NCI-H2029 treated with DMSO at 0.1 percent for 48 hours (cell line): ENCODE data around the gene CAPN5.
"Not testable (repeated sequence)": the region's sequence is repeated elsewhere in the genome, so short reads cannot be mapped to it uniquely, and the experiment has no call there.

Experiments
- DNase-seq: peaks from one replicate; lab custom pipeline; 2025; lab: John Stamatoyannopoulos, UW

The CAPN5 gene

DNA sequence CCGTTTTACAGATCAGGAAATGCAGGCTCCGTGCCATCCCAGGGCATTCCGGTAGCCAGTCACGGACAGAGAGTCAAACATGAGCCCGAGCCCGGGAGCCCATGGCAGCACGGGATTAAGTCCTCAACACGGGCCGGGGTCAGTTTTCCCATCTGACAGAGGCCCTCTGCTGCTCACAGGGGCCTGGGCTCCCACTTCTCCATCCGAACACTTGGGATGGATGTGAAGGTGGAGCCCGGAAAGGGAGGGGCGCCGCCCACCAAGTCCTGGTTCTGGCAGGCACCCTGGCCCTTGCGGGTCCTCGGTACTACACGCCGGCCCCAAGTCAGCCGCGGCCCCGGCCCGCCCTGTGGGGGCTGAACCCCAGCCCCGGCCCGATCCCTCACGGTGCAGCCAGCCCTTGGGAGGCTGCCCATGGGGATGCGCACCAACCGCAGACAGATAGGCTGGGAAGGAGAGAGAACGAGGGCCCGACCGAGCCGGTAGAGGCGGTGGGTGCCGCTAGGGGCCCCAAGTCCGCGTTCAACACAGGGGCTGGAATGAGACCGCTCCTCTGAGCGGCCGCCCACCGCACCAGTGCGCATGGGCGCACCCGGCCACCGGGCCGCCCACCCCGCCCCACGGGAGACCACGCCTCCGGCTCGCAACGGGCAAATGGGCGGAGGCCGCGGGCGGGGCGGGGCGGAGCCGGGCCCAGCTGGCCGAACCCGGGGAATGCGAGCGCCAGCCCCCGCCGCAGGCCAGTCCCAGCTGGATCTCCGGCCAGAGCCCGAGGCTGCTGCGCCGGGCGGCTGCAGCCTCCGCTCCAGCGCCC, at the start of gene CAPN5:
Gene CAPN5, plus strand, starts transcription at position 743 of the 814 bp plus-strand sequence. CDS start 17,916 bp downstream, outside the sequence.
- DNase-seq: no peak

- DNase-seq: not testable (repeated sequence)
Observed at GRCh38 chr11:77018396-77018924, 48.3 kb upstream of the CAPN5 start.

GRCh38 chr11:77019976-77020595, 46.7 kb upstream of the CAPN5 start:
- no peak for DNase-seq

GRCh38 chr11:77020734-77021133, 46.0 kb upstream of the CAPN5 start:
- no peak for DNase-seq

DNA sequence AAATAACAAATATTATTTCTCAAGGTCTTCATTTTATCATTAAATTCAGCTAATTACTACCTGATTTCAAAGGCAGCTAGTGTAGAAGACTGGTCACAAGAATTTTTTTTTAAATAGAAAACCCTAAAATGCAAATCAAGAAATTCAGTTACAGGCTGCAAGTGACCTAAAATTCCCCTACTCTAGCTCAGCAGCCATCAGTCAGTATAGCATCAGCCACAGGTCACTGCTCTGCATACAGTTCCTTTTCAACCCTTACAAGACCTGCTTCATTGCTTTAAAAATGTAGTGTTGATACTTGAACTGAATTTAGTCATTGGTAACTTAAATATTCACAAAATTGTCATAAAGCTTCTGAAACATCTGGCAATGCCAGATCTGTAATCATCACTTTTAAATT, 42.0 kb upstream of the CAPN5 start:
- DNase-seq: no peak

- DNase-seq: no peak
Observed at GRCh38 chr11:77026221-77026620, 40.5 kb upstream of the CAPN5 start.

DNA sequence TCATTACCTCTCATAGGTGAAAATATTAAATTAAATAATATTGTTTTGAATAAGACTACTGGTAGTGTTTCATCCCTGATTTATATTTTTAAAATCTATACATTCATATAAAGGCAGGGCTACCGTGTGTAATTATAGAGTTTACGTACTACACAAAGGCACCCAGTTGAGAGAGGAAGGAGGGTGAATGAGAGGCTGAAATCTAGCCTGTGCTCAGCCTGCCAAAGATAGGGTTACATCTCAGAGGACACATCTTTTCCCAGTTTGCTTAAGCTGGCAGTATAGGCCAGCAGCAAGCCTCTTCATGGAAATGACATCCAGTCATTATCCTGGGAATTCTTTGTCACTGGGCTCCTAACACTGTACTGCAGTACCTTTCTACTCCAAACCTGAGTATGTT, 40.0 kb upstream of the CAPN5 start:
- no peak for DNase-seq

DNA sequence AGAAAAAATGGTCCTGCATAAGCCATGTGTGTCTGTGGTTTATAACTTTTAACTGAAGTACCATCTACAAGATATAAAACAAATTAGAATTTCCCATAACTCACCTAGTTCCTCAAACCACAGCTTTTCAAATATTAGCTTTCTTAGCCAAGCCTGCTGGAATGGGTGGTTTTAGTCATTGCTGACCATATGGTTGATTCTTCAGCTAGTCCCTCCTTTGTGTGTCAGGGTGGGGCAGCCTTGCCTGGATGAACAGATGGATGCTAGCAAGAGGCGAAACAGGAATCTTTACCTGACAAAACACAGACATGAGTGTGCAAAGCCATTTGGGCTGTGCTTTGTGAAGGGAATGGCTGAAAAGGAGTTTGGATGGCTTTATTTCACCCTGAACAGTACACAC, 39.5 kb upstream of the CAPN5 start:
- no peak for DNase-seq

DNA sequence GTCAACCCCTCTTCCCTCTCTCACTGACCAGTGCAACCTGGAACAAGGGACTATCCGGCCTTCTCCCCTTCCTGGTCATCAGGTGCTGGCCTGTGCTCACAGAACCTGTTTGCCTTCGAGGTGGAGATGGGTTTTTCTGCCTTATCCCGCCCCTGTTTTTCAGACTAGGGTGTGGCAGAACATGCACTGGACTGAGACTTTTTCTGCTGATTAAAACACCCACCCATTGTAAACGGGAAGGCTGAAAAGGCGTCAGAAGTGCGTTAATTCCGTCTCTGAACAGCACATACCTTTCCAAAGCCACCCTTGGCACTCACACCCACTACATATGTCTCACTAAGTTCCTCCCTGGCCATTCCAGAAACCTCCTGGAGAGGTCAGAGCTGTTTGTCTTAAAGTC, 36.9 kb upstream of the CAPN5 start:
- DNase-seq: no peak

DNA sequence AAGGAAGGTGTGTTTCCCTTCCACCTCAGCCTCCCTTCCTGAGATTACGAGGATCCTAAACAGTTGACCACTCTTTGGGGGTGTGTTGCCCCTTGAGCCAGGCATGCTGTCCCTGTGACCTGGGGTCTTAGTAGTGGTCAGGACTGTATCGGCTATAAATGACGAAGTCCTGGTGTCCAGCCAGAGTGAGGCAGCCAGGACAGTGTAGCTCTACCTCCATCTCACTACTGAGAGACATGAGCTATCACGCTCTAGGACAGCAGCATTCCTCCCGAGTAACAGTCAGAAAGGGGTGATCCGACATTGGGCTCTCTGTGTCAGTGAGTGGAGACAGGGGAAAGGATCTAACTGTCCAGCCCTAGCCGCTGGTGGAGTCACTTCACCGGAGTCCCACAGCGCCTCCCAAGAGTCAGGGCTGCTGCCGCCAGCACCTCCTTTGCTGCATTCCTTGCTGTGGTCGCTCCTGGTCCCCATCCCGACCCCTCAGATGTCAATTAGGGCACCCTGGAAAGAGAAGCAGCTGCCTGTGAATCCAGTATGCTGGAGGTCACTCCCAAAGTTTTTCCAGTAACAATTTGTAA, 35.8 kb upstream of the CAPN5 start:
- no peak for DNase-seq

GRCh38 chr11:77031599-77031998, 35.2 kb upstream of the CAPN5 start:
- no peak for DNase-seq

- DNase-seq: no peak
Observed at GRCh38 chr11:77035039-77035438, 31.7 kb upstream of the CAPN5 start.

- no peak for DNase-seq
Observed at GRCh38 chr11:77035580-77035979, 31.2 kb upstream of the CAPN5 start.

DNA sequence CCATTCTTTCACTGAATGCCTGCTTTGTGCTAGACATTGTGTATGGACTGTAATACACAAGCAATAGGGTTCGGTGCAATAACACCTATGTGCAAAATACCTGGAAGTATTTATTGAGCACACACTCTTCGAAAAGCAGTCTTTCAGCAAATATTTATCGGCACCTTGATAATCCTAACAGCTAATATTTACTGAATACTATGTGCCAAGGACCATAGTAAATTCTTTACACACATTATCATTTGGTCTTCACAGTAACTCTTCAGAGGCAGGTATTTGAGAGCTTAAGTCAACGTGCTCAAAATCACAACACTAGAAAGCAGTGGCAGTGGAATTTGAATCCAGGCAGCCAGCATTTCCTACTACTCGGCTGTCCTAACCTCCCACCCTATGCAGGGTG, 30.4 kb upstream of the CAPN5 start:
- no peak for DNase-seq

DNA sequence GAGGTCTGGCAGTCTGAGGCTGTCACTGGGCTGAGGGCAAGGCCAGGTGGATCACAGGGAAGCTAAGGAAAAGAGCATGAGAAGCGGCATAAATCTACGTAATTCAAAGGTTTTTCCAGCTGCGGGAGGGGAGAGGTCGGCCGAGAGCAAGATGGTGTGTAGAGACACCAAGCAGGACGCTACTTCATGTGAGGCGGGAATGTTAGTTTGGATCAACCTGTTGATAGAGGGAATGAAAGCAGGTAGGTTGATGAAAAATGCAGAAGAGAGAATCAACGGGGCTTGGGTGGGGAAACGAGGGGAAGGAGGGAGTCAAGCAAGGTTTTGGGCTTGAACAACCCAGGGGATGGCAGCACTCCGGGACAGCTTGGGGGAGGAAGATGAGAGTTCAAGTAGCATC, 29.7 kb upstream of the CAPN5 start:
- no peak for DNase-seq

DNA sequence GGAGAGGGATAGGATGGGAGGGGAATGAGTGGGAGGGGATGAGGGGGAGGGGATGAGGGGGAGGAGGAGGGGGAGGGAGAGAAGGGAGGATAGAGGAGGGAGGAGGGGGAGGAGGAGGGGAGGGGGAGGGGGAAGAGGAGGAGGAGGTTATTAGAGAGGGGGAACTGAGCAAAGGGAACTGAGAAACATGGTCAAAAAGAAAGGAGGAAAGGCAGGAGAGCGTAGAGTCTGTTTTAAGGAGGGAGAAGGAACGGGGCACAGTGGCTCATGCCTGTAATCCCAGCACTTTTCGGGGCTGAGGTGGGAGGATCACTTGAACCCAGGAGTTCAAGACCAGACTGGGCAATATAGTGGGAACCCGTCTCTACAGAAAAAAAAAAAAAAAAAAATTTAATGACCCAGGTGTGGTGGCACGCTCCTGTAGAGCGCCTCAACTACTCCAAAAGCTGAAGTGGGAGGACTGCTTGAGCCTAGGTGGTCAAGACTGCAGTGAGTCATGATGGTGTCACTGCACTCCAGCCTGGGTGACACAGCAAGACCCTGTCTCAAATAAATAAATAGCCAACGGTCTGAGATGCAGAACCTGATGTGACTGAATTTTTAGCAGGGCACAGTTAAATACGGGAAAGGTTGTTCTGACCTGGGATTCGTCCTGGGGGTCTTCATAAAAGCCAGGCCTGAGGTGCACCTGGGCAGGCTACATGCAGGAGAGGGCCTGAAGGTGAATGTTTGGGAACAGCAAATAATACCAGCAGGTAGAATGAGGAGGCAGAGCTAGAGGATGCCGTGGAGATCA, 28.5 kb upstream of the CAPN5 start:
- DNase-seq: no peak

- DNase-seq: no peak
Observed at GRCh38 chr11:77038825-77039326, 27.9 kb upstream of the CAPN5 start.

- DNase-seq: no peak
Observed at GRCh38 chr11:77039491-77040400, 27.0 kb upstream of the CAPN5 start.

DNA sequence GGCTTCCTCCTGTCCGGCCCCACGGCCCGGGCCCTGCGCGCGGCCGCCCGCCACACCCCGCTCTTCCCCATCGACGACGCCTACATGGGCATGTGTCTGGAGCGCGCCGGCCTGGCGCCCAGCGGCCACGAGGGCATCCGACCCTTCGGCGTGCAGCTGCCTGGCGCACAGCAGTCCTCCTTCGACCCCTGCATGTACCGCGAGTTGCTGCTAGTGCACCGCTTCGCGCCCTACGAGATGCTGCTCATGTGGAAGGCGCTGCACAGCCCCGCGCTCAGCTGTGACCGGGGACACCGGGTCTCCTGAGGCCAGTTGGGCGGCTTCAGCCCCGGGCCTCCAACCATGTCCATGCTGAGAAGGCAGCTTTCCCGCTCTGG, 26.4 kb upstream of the CAPN5 start:
- no peak for DNase-seq

- no peak for DNase-seq
Observed at GRCh38 chr11:77040889-77041288, 25.9 kb upstream of the CAPN5 start.

- no peak for DNase-seq
Observed at GRCh38 chr11:77042111-77042726, 24.6 kb upstream of the CAPN5 start.
